Breast epithelium (tissue), 4 donors: ENCODE measurements around the gene SCAF1. TPM values are rescaled to one million over a fixed set of nuclear protein-coding genes. Genes with fewer than 3 reads are reported as not detected.
"Not testable (repeated sequence)": the region's sequence is repeated elsewhere in the genome, so short reads cannot be mapped to it uniquely, and the experiment has no call there.

Source experiments
- DNase-seq, 2 donors: peaks; one replicate each; pipeline ENCODE4 v3.0.0-alpha.2; 2019; ENCODE audit warnings: low spot score in 2 of 2
- H3K27ac ChIP-seq, 2 donors: fragments of 200-600 bp; sonication (generic) in 1 of 2; one replicate each; pipeline ENCODE4 v1.5.1; 2016 to 2019; ENCODE audit warnings: mild to moderate bottlenecking in 1 of 2
- H3K27me3 ChIP-seq, 2 donors: fragments of 200-600 bp; sonication (generic) in 1 of 2; one replicate each; pipeline versions ENCODE4 v1.5.1 to v1.6.0; 2017 to 2019; ENCODE audit warnings: control low read depth in 1 of 2, mild to moderate bottlenecking in 1 of 2
- H3K36me3 ChIP-seq: fragments of 200-600 bp; one replicate; pipeline ENCODE4 v1.5.1; 2019
- H3K4me1 ChIP-seq, 2 donors: fragments of 200-600 bp; sonication (generic); one replicate each; pipeline ENCODE4 v1.5.1; 2016 to 2019; ENCODE audit warnings: control low read depth in 1 of 2
- H3K4me3 ChIP-seq, 3 donors: fragments of 200-600 bp; sonication (generic); 1 replicate in 2 of 3; 2 replicates in 1 of 3; pipeline ENCODE4 v1.5.1; 2016 to 2019; ENCODE audit warnings: mild to moderate bottlenecking in 3 of 3, moderate library complexity in 2 of 3
- H3K9me3 ChIP-seq, 2 donors: fragments of 200-600 bp; sonication (generic) in 1 of 2; one replicate each; pipeline ENCODE4 v1.5.1; 2016 to 2019; ENCODE audit warnings: control low read depth in 1 of 2
- CTCF ChIP-seq, 3 donors: fragments of 450-650 bp; IDR thresholded peaks; one replicate each; pipeline ENCODE4 v1.5.1; 2016 to 2017; ENCODE audit warnings: antibody characterized with exemption in 3 of 3, mild to moderate bottlenecking in 3 of 3, moderate library complexity in 3 of 3
- POLR2A ChIP-seq: fragments of 450-650 bp; IDR thresholded peaks from one replicate; pipeline ENCODE4 v1.6.1; 2016; ENCODE audit warnings: antibody characterized with exemption, mild to moderate bottlenecking, moderate library complexity
- POLR2AphosphoS5 ChIP-seq, 3 donors: sonication (generic); formaldehyde crosslinking; IDR thresholded peaks; one replicate each; pipeline ENCODE4 v1.6.1; 2017; ENCODE audit warnings: antibody characterized with exemption in 3 of 3
- intact Hi-C: fragments of 100-400 bp; cut with DNase I; formaldehyde crosslinking; loops from one replicate; pipeline ENCODE4 v1.15.1; 2023; ENCODE audit warnings: low total_unique reads
- total RNA-seq, 3 donors: library from RNA; depleted of rRNA; stranded (reverse); fragments of >200 nt; gene quantifications; one replicate each; pipeline ENCODE4 v1.1.0, GENCODE V29; 2016

SCAF1 gene
- total RNA-seq, 3 donors from 2014 or later = 9.8 to 15.4 (median 10.6) TPM

DNA sequence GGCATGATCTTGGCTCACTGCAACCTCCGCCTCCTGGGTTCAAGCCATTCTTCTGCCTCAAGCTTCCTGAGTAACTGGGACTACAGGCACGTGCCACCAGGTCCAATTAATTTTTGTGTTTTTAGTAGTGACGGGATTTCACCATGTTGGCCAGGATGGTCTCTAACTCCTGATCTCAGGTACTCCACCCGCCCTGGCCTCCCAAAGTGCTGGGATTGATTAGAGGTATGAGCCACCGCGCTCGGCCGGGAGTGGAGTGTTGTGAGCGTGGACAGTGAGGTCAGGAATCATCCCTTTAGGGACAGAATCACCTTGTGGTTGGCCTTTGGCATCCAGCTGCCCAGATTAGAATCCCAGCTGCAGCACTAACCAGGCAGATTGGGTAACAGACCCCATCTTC is 12.3 kb upstream of the SCAF1 start:
- intact Hi-C loops = no loop called here
- Histone ChIP-seq H3K27ac (peak overlapping the region in 1 of 2 donors; percentile 9), H3K4me3 (no peak overlapping the region), H3K4me1 (no peaks in the 10 kb centered on the region), H3K27me3 (no peaks in the 10 kb centered on the region), H3K36me3 (no peaks in the 10 kb centered on the region), H3K9me3 (no peaks in the 10 kb centered on the region)
- DNase-seq = no peak
- no peak for TF ChIP-seq POLR2AphosphoS5 (IDR thresholded peaks at IDR 0.05)
- no peak for TF ChIP-seq POLR2A
- TF ChIP-seq CTCF (IDR thresholded peaks at IDR 0.05) = no peak

- Histone ChIP-seq H3K27ac (peak overlapping the region in 1 of 2 donors; percentile 74), H3K36me3 (no peaks in the 10 kb centered on the region), H3K4me3 (no peak overlapping the region), H3K9me3 (no peaks in the 10 kb centered on the region), H3K4me1 (no peaks in the 10 kb centered on the region), H3K27me3 (no peaks in the 10 kb centered on the region)
- no peak for DNase-seq
- intact Hi-C loops = no loop called here
- no peak for TF ChIP-seq POLR2A
- no peak for TF ChIP-seq POLR2AphosphoS5 (IDR thresholded peaks at IDR 0.05)
- TF ChIP-seq CTCF (IDR thresholded peaks at IDR 0.05) = no peak
Measured at GRCh38 chr19:49631014-49631588, 10.9 kb upstream of the SCAF1 start.

DNA sequence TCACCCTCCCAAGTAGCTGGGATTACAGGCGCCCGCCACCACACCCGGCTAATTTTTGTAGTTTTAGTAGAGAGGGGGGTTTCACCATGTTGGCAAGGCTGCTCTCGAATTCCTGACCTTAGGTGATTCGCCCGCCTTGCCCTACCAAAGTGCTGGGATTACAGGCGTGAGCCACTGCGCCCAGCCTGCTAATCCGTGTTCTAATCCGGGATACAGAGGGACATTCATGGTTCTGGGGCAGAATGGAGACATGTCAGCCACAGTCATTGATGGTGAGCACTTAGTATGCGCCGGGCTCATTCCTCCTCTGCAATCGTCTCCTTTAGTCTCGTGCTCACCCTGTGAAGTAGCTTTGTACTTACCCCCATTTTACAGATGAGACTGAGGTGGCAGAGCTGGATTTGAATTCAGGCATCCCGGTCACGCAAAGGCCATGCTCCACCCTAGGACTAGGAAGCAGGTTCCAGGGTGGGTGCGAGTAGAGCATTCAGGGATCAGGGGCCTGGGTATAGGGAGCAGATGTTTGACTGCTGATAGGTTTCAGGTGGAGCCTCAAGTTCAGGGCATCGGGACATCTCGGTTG is 10.3 kb upstream of the SCAF1 start:
- H3K4me3 ChIP-seq = no peak overlapping the region
- H3K9me3 ChIP-seq = no peaks in the 10 kb centered on the region
- H3K27ac ChIP-seq = peak overlapping the region in 1 of 2 donors; percentile 61
- intact Hi-C loops = no loop called here
- H3K27me3 ChIP-seq = no peaks in the 10 kb centered on the region
- H3K36me3 ChIP-seq = no peaks in the 10 kb centered on the region
- no peaks in the 10 kb centered on the region for H3K4me1 ChIP-seq
- no peak for DNase-seq
- no peak for TF ChIP-seq CTCF (IDR thresholded peaks at IDR 0.05)
- TF ChIP-seq POLR2A = no peak
- no peak for TF ChIP-seq POLR2AphosphoS5 (IDR thresholded peaks at IDR 0.05)

GRCh38 chr19:49632576-49632975 is 9.4 kb upstream of the SCAF1 start:
- intact Hi-C loops = no loop called here
- H3K27me3 ChIP-seq = no peaks in the 10 kb centered on the region
- H3K4me1 ChIP-seq = no peaks in the 10 kb centered on the region
- H3K4me3 ChIP-seq = no peak overlapping the region
- H3K27ac ChIP-seq = no peak overlapping the region
- no peak for TF ChIP-seq POLR2AphosphoS5 (IDR thresholded peaks at IDR 0.05)
- TF ChIP-seq CTCF (IDR thresholded peaks at IDR 0.05) = no peak
- TF ChIP-seq POLR2A = no peak
- no peaks in the 10 kb centered on the region for H3K36me3 ChIP-seq
- DNase-seq = no peak
- no peaks in the 10 kb centered on the region for H3K9me3 ChIP-seq

DNA sequence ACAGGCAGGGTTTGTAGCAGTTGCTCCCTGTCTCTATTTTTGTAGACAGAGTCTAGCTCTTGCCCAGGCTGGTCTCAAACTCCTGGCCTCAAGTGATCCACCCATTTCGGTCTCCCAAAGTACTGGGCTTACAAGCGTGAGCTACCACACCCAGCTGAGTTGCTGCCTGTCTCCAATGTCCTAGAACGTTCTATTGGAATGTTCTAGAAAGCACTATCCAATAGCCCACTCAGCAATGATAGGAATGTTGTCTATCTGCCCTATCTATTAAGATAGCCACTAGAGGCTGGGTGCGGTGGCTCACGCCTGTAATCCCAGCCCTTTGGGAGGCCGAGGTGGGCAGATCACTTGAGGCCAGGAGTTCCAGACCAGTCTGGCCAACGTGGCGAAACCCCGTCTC is 8.7 kb upstream of the SCAF1 start:
- H3K4me3 ChIP-seq, H3K36me3 ChIP-seq, H3K4me1 ChIP-seq, intact Hi-C loops, H3K9me3 ChIP-seq, H3K27me3 ChIP-seq, H3K27ac ChIP-seq, DNase-seq: not testable (repeated sequence)
